HepG2 (cell line): ENCODE results near the gene GRB10. TPM values are rescaled to one million over a fixed set of nuclear protein-coding genes. Genes with fewer than 3 reads are reported as not detected.

Experiments
- HINFP ChIP-seq: sonication (generic); formaldehyde crosslinking; IDR thresholded peaks from 2 replicates; pipeline ENCODE4 v1.4.0; 2020; ENCODE audit warnings: low read depth, mild to moderate bottlenecking, missing genetic modification reagents
- HNF1A ChIP-seq, 2 experiments: sonication (generic) in 1 of 2; formaldehyde crosslinking in 1 of 2; IDR thresholded peaks; 2 replicates each; pipeline versions ENCODE4 v1.4.0 to v1.6.1; 2016 to 2020; ENCODE audit warnings: borderline replicate concordance in 1 of 2, low read depth in 1 of 2, mild to moderate bottlenecking in 1 of 2, missing genetic modification reagents in 1 of 2
- MAX ChIP-seq: IDR thresholded peaks from 2 replicates; pipeline ENCODE4 v1.6.1; 2012; ENCODE audit warnings: inconsistent platforms
- NR2F6 ChIP-seq, 2 experiments: IDR thresholded peaks; 2 replicates each; pipeline ENCODE4 v1.6.1; 2016; ENCODE audit warnings: antibody characterized with exemption in 1 of 2, mild to moderate bottlenecking in 1 of 2
- STAG1 ChIP-seq: sonication (generic); formaldehyde crosslinking; IDR thresholded peaks from 2 replicates; pipeline ENCODE4 v1.4.0; 2020; ENCODE audit warnings: missing genetic modification reagents
- ZBTB38 ChIP-seq: sonication (generic); formaldehyde crosslinking; IDR thresholded peaks from 2 replicates; pipeline ENCODE4 v1.5.1; 2020; ENCODE audit warnings: mild to moderate bottlenecking, missing genetic modification reagents
- ZFAT ChIP-seq: sonication (generic); formaldehyde crosslinking; conservative IDR thresholded peaks from 2 replicates; pipeline ENCODE4 v1.8.1; 2023; ENCODE audit warnings: missing genetic modification reagents, inconsistent platforms
- ZNF337 ChIP-seq: sonication (generic); formaldehyde crosslinking; IDR thresholded peaks from 2 replicates; pipeline ENCODE4 v1.5.1; 2020; ENCODE audit warnings: missing genetic modification reagents, low read depth, mild to moderate bottlenecking, borderline replicate concordance
- polyA plus RNA-seq, 8 experiments: library from polyadenylated mRNA; depleted of rRNA in 3 of 8; stranded (reverse) in 7 of 8; unstranded in 1 of 8; fragments of >200 nt; fragmentation: Illumina TruSeq in 4 of 8; extraction: Trizol in 4 of 8; gene quantifications; 2 replicates each; pipeline versions ENCODE4 v1.2.1 to v1.2.3, GENCODE V29; 2011 to 2016; ENCODE audit warnings: low read depth in 4 of 8, missing spikeins in 1 of 8, mixed read lengths in 1 of 8; ENCODE audit not compliant: insufficient read depth in 1 of 8
- total RNA-seq, 5 experiments: library from RNA; depleted of rRNA; stranded (reverse); fragments of >200 nt; fragmentation: Illumina TruSeq; extraction: Trizol; gene quantifications; 2 replicates each; pipeline ENCODE4 v1.2.3, GENCODE V29; 2016; ENCODE audit warnings: low read depth in 1 of 5

The GRB10 gene
- total and polyA plus RNA-seq, 2 of the 13 experiments (the other 11 are each of a cell fraction or from before 2014, with no cell fraction given), result 4.0 to 6.8 TPM

- no peak for TF ChIP-seq ZNF337 (CRISPR knock-in tag)
- 0 out of 2 replicates have a peak, but pooled peaks have one; percentile 27 for TF ChIP-seq ZBTB38 (CRISPR knock-in tag)
- peak; percentile 68; the same call in 1 of the 2 replicates for TF ChIP-seq MAX
- TF ChIP-seq HINFP (CRISPR knock-in tag), result no peak
- no peak for TF ChIP-seq NR2F6 (IDR thresholded peaks at IDR 0.05)
- TF ChIP-seq NR2F6 (CRISPR knock-in tag; IDR thresholded peaks at IDR 0.05), result no peak
- no peak for TF ChIP-seq ZFAT (CRISPR knock-in tag)
- peak; percentile 15 for TF ChIP-seq STAG1
- TF ChIP-seq HNF1A (IDR thresholded peaks at IDR 0.05; ENCODE audit: low read depth), result no peak
- TF ChIP-seq HNF1A (CRISPR knock-in tag; IDR thresholded peaks at IDR 0.05; ENCODE audit: borderline replicate concordance), result no peak
Measured at GRCh38 chr7:50562136-50562535, 220.6 kb downstream of the GRB10 start (continued).
